GM12892 (cell line): ENCODE measurements around the gene DRD4.

Experiments
- POLR2A ChIP-seq: IDR thresholded peaks from 2 replicates; pipeline ENCODE4 v1.6.1; 2011; ENCODE audit warnings: low read depth, low read length, control low read depth
- POLR2AphosphoS5 ChIP-seq: IDR thresholded peaks from 2 replicates; pipeline ENCODE4 v1.6.1; 2011; ENCODE audit warnings: low read depth, low read length, control low read depth
- TAF1 ChIP-seq: IDR thresholded peaks from 2 replicates; pipeline ENCODE4 v1.6.1; 2011; ENCODE audit warnings: low read depth, mild to moderate bottlenecking, control low read depth, low read length, borderline replicate concordance

DNA sequence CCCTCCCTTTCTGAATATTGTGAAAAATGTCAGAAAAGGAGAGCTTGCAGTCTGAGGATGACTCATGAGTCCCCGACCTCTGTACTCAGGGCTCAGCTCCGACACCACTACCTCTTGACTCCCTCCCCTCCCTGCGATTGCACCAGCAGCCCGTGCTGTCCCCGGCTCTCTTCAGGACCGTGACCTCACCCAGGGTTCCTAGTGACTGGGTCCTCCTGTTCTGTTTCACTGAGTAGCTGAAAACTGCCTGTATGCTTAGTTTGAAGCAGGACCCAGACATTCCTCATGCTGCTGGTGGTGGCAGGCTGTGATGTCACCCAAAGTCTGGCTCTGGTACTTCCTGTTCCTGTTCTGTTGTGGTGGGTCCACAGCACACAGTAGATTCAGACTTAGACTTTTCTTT lies 49.1 kb upstream of the DRD4 start:
- TF ChIP-seq POLR2AphosphoS5 (no peak), TAF1 (no peak), POLR2A (no peak)
